ENCODE measurements around the gene TPM1.
"Not testable (repeated sequence)": the region's sequence is repeated elsewhere in the genome, so short reads cannot be mapped to it uniquely, and the experiment has no call there.

The TPM1 gene

GRCh38 chr15:63075984-63076713, 33.6 kb downstream of the TPM1 start:
- peak; percentile 62 for DNase-seq

GRCh38 chr15:63076714-63077046, 34.1 kb downstream of the TPM1 start:
- no peak for DNase-seq

DNA sequence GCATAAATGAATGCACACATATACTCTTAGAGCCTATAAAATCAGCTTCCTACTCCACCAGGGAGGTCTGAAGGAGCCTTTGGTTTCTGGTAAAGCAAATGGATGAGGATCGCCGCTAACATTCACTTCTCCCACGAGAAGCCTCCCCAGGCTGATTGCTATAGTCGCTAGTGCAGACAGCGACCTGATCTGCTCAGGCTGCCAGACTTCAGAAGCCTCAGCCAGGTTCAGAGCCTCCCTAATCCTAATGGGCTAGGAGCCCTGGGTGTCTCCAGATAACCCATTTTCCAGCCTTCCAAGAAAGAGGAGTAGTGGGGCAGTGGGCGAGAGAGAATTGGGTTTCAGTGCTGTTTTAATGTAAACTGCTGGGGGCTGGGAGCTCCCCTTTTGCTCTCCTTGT, 35.4 kb downstream of the TPM1 start:
- no peak for DNase-seq

DNA sequence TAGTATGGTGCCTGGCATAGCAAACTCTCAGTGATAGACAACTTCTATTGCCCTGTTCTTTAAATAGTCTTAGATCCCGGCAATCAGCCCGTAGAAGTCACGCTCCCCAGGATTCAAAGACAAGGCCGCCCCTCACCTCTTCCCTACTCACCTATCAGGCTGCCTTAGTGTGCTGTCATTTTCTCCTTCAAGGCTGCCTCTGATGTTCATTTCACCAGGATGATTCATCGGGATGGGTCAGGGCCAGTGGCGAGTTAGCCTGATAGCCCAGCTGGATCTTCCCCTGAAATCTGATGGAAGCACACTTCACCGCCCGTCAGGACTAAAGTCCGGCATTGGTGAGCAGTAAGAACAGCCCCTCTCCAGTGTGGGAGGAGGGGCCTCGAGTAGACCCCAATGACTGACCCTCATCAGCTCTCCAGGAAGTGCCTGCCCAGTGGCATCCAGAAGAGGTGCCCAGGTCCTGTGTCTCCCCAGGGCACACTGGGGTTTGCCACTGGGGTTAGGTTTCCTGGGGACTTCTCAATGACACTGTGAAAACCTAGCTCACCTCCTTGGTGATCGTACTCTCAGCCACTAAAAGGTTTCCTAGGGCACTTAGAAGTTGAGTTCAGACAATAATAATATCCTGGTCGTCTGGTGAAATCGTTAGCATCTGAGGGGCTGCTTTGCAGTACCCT, 37.5 kb downstream of the TPM1 start:
- DNase-seq, result no peak

GRCh38 chr15:63080634-63081250, 38.2 kb downstream of the TPM1 start:
- DNase-seq, result no peak

DNA sequence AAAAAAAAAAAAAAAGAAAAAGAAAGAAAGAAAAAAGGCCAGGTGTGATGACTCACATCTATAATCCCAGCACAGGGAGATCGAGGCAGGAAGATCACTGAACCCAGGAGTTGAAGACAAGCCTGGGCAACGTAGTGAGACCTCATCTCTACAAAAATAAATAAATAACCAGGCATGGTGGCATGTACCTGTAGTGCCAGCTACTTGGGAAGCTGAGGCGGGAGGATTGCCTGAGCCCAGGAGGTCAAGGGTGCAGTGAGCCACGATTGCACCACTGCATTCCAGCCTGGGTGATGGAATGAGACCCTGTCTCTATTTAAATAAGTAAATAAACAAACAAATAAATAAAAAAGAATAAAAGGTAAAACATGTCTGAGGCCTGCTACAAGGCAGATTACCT, 39.8 kb downstream of the TPM1 start:
- DNase-seq, result no peak

- no peak for DNase-seq
Measured at GRCh38 chr15:63083044-63083443, 40.5 kb downstream of the TPM1 start.

DNA sequence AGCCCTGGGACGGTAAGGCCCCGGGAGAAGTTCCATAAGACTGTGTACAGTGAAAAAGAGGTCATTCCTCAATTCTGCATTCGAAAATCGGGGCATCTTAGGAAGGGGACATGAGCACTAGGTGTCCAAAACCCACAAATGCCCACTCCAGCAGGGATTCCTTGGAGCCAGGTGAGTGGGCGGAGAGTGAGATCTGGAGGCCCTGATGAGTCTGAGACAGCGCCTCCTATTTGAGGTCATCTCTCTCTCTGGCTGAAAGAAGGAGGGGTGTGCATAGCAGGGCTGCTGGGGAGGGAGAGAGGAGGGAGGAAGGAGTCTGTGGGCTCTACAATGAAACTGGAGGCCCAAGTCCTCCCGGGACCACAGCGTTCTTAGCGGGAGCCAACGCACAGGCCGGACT, 41.0 kb downstream of the TPM1 start:
- DNase-seq, result no peak

- DNase-seq, result no peak
Measured at GRCh38 chr15:63084806-63085205, 42.3 kb downstream of the TPM1 start.

GRCh38 chr15:63085289-63085688, 42.7 kb downstream of the TPM1 start:
- no peak for DNase-seq

DNA sequence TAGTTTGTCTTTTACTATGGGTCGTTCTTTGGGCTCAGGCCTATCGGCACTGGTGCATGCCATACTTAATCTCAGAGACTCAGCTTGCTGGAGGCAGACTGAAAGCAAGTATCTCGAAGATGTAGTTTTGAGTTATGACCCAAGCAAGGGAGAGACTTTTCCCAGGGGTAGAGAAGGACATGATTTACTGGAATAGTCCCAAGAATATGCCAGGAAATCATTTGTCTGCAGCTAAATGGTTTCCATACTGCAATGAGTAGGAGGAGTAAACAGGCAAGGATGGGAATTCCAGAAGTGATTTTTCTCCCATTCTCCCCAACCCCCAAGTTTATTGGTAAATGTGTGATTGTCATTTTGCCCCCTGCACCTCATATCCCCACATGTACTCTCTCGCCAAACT, 43.7 kb downstream of the TPM1 start:
- no peak for DNase-seq

DNA sequence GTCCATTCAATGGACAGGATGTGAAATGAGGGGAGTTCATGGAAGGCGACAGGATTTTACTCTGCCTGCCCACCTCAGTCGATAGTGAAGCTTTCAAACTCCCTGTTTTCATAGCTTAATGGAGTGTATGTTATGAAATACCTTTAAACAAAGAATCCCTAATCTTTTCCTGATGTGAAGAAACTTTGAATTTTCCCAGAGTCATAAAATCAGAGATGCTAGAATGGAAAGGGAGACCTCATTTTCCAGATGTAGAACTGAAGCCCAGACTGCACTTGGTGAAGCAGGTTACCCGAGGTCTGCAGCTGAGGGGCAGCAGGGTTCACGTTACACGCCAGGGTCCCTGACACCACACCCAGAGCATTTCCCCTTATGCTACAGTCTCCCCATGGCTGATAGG, 44.4 kb downstream of the TPM1 start:
- DNase-seq, result no peak

DNA sequence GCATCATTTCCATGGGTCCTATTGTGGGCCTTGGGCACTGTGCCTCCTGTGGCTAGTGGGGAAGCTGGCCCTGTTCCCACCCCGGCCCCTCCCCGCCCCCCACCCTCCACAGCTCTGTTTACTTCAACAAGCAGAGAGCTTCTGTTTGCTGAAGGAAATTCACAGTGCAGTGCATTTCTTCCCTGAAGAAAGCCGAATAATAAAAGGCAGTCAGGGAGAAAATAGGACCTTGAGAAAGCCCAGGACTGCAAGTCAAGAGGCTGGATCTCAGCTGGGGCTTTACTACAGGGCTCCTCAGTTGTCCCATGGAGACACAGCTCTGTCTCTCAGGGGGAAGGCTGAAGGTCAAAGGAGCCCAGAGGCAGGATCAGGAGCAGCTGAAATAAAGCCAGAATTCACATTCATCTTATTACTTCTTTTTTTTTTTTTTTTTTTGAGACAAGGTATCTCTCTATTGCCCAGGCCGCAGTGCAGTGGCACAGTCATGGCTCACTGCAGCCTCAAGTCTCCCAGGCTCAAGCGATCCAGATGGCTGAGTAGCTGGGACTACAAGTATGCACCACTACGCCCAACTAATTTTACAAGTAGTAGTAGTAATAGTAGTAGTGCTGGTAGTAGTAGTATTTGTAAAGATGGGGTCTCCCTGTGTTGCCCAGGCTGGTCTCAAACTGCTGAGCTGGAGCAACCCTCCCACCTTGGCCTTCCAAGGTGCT, 46.1 kb downstream of the TPM1 start:
- no peak for DNase-seq

DNA sequence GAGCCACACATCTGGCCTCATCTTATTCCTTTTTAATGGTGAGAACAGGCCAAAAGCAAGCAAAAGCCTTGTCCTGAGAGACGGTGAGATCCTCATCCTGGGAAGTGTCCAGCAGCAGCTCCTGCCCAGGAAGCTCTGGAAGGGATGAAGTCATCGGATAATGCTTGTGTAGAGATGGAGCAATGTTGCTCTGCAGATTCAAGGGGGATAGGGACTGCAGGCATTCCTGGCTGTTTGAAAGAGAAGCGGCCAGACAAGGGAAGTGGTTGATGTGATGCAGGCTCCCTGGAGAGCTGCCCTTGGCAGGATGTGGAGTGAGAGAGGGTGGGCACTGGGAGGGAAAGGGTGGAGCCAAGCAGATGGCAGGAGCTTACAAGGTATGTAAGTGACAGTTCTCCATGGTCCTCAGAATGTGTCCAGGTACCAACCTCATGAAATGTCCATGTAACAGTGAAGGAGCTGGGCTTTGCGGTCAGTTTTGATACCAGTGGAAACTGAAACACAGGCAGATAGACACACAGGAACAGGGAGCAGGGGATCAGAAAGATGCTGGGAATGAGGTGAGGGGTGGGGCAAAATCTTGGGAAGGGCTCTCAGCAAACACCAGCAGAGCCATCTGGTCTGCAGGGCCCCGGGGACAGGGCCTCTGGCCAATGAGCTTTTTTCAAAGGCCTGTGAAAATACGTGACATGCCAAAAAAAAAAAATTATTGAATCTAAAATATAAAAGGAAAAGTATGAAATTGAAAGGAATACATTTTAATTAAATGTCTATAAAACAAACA, 46.9 kb downstream of the TPM1 start:
- DNase-seq, result no peak

DNA sequence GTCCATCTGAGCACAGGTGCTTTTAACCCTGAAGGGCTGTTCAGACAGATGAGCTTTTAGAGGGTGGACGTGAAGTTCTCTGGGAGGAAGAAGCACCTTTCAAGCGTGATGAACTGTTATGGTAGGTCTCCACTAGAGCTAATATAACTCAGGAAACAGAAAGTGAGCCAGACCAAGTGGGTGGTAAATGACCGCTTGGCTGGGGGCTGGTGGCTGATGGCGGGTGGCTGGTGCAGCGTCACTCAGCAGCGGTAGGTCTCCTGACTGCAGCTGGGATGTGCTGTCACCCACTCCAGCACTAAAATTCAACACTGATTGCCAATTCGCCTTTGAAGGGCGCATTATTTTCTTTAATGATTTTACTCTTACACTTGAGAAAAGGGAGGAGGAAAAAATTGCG, 47.9 kb downstream of the TPM1 start:
- DNase-seq, result no peak

- no peak for DNase-seq
Measured at GRCh38 chr15:63090887-63091286, 48.3 kb downstream of the TPM1 start.

- no peak for DNase-seq
Measured at GRCh38 chr15:63091679-63092446, 49.3 kb downstream of the TPM1 start.

GRCh38 chr15:63093486-63094205, 51.1 kb downstream of the TPM1 start:
- DNase-seq, result peak; percentile 54

GRCh38 chr15:63094495-63094931, 52.0 kb downstream of the TPM1 start:
- DNase-seq, result no peak

DNA sequence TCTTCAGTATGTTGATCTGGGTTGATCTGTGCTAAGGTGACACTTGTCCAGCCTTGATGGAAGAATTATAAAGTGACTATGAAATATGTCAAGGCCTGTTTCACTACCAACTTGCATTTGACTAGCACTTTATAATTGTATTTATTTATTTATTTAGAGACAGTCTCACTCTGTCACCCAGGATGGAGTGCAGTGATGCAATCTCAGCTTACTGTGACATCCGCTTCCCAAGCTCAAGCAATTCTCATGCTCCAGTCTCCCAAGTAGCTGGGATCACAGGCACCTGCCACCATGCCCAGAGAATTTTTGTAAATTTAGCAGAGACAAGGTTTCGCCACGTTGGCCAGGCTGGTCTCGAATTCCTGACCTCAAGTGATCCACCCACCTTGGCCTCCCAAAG, 53.6 kb downstream of the TPM1 start:
- no peak for DNase-seq

- DNase-seq, result not testable (repeated sequence)
Measured at GRCh38 chr15:63098901-63099300, 56.4 kb downstream of the TPM1 start.
